Epithelial cell of umbilical artery (primary cell): ENCODE results near the gene GAREM1. TPM values are rescaled to one million over a fixed set of nuclear protein-coding genes. Genes with fewer than 3 reads are reported as not detected.

Source experiments
- total RNA-seq: library from RNA; depleted of rRNA; stranded (reverse); fragments of >200 nt; gene quantifications from 2 replicates; pipeline ENCODE4 v1.2.3, GENCODE V29; 2014

Gene GAREM1
- total RNA-seq, result 0.15 and 0.32 TPM in 2 replicates

DNA sequence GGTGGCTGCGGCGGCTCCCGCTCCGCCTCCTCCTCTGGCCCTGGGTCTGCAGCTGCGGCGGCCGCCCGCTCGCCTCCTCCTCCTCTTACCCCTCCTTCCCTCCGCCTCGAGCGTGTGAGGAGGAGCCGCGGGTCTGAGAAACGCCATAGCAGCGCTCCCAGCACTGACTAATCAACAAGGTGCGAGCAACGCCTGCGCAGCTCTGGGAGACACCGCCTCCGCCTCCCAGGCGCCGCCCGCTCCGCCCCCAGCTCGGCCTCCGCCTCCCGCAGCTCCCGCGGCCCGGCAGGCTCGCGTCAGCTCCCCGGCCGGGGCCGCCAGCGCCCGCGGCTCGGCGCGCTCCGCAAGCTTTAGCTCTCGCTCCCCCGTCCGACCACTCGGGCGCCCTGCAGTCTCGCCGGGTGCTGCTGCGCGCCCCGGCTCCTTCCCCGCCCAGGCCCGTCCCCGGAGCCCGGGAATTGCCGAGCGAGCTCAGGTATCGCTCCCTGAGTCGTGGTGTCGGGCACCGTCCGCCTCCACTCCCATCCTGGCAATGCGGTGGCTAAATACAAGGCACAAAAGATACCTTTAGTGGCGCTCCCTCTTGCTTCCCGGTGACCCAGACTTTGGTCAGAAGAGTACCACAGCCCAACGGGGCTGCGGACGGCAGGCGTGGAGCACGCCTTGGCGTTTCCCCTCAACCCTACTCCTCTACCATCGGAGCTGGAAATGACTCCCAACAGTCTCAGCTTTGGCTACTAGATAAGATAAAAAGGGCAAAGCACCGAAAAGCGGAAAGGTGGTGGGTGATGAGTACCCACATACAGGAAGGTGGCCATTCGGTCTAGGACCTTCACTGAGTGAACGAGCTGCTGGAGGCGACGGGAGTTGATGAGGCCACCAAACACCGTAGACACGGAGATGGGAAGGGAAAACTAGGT is at the start of gene GAREM1:
Gene GAREM1, minus strand, starts transcription at position 169 of the 920 bp plus-strand sequence. CDS start 454 bp downstream, outside the sequence.

